Measurements from ENCODE around the gene SGIP1.

DNA sequence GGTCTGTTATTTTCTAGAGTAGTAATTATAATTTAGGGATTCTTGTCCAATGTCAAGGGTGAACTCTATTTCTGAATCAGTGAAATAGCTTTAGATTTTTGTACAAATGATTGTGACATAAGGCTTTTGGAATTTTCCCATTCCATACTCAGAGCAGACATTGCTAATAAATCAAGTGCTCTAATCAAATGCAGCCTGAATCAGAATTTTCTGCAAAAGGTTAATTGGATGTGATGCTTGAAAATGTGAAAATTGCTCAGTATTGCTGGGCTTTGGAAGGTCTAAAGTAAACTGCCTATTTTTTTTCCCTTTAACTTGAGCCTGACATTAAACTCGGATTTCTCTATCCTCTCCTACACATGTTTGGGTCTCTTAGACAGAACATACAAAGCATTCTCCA lies 23.2 kb downstream of the SGIP1 start:
- TF ChIP-seq EZH2 (IDR thresholded peaks at IDR 0.05; ENCODE audit: insufficient read depth, poor library complexity, severe bottlenecking) (no peak), EZH2phosphoT487 (IDR thresholded peaks at IDR 0.05; ENCODE audit: insufficient read depth, low read depth) (no peak)
